ENCODE data around the gene FCAR.
"Not testable (repeated sequence)": the region's sequence is repeated elsewhere in the genome, so short reads cannot be mapped to it uniquely, and the experiment has no call there.

- TF ChIP-seq CTCF, EP300 (IDR thresholded peaks at IDR 0.05): not testable (repeated sequence)
Measured at GRCh38 chr19:54855241-54855640, 18.8 kb upstream of the FCAR start.
